K562 (cell line): ENCODE measurements around the gene LRFN3. TPM values are rescaled to one million over a fixed set of nuclear protein-coding genes. Genes with fewer than 3 reads are reported as not detected.

Experiments used
- ATAC-seq: fragments of 200-7000 bp; cut with Tn5 transposase; 3 replicates; pipeline ENCODE4 v1.9.1; 2020; ENCODE audit warnings: moderate library complexity
- Bru-seq: library from RNA; stranded (reverse); fragments of 400-500 nt; gene quantifications from one replicate; lab custom pipeline; 2021; lab: Mats Ljungman, UMichigan
- BruChase-seq, 2 experiments: library from RNA; stranded (reverse); fragments of 400-500 nt; gene quantifications; one replicate each; lab custom pipeline; 2021; lab: Mats Ljungman, UMichigan
- BruUV-seq: library from RNA; stranded (reverse); fragments of 400-500 nt; replicated peaks from 2 replicates; lab custom pipeline; 2021; lab: Mats Ljungman, UMichigan
- CTCF ChIA-PET: fragments of 300-600 bp; formaldehyde crosslinking; extraction: SDS; loops from one replicate; lab custom pipeline; 2021; ENCODE audit warnings: low intra/inter-chr PET ratio; lab: Yijun Ruan, JAX
- POLR2A ChIA-PET: fragments of 300-600, 350-650 bp; sonication (Branson Sonifier 250); formaldehyde crosslinking; extraction: SDS; loops from one replicate; lab custom pipeline; 2021; ENCODE audit warnings: antibody characterized with exemption, inconsistent platforms; lab: Yijun Ruan, JAX
- DNase-seq, 4 experiments: peaks; one replicate each; pipeline versions ENCODE4 v3.0.0 to v3.0.0-alpha.2; 2011 to 2018; ENCODE audit warnings: low spot score in 3 of 4, mixed read lengths in 3 of 4; ENCODE audit errors: extremely low read depth in 1 of 4
- FAIRE-seq: peaks from 2 replicates; lab custom pipeline; 2011; peaks lifted over from hg19 to GRCh38; lab: Jason Lieb, UNC
- H2AFZ ChIP-seq: 2 replicates; pipeline ENCODE4 v1.6.0; 2011; ENCODE audit warnings: low read depth, low read length, control low read depth, inconsistent platforms
- H3K27ac ChIP-seq: fragments of 200-600 bp; 3 replicates; pipeline ENCODE4 v1.8.0; 2011; ENCODE audit warnings: low read depth, mild to moderate bottlenecking, control low read depth, inconsistent platforms, low read length, moderate library complexity, mixed read lengths; ENCODE audit errors: extremely low read depth
- H3K27me3 ChIP-seq, 2 experiments: fragments of 300-600 bp in 1 of 2; 2 replicates in 1 of 2; 3 replicates in 1 of 2; pipeline versions ENCODE4 v1.6.0 to v1.8.0; 2011; ENCODE audit warnings: inconsistent platforms in 2 of 2, low read length in 2 of 2, mild to moderate bottlenecking in 1 of 2, mixed read lengths in 1 of 2, moderate library complexity in 1 of 2; ENCODE audit not compliant: control insufficient read depth in 2 of 2, insufficient read depth in 2 of 2
- H3K36me3 ChIP-seq: fragments of 300-600 bp; 3 replicates; pipeline ENCODE4 v1.8.0; 2011; ENCODE audit warnings: mild to moderate bottlenecking, low read length, inconsistent platforms; ENCODE audit not compliant: control insufficient read depth, insufficient read depth
- H3K4me1 ChIP-seq, 2 experiments: fragments of 200-600 bp in 1 of 2; replicated peaks in 1 of 2; 2 replicates in 1 of 2; 3 replicates in 1 of 2; pipeline versions ENCODE4 v1.5.1 to v1.8.0; 2011; ENCODE audit warnings: inconsistent platforms in 2 of 2, low read length in 2 of 2, mild to moderate bottlenecking in 1 of 2, mixed read lengths in 1 of 2, moderate library complexity in 1 of 2; ENCODE audit not compliant: control insufficient read depth in 2 of 2, insufficient read depth in 2 of 2
- H3K4me2 ChIP-seq: 2 replicates; pipeline ENCODE4 v1.6.1; 2011; ENCODE audit warnings: low read length, control low read depth, inconsistent platforms, mixed read lengths; ENCODE audit not compliant: insufficient read depth
- H3K4me3 ChIP-seq: fragments of 200-600 bp; sonication (generic), shearing (Covaris generic); 2 replicates; pipeline ENCODE4 v1.5.1; 2016; ENCODE audit warnings: control low read depth, inconsistent platforms
- H3K79me2 ChIP-seq: fragments of 200-600 bp; 3 replicates; pipeline ENCODE4 v1.8.0; 2011; ENCODE audit warnings: low read length, inconsistent platforms; ENCODE audit not compliant: control insufficient read depth, insufficient read depth
- H3K9ac ChIP-seq, 2 experiments: 2 replicates each; pipeline versions ENCODE4 v1.6.0 to v1.6.1; 2011; ENCODE audit warnings: low read depth in 2 of 2, low read length in 2 of 2, control low read depth in 1 of 2, inconsistent platforms in 1 of 2, mild to moderate bottlenecking in 1 of 2, mixed read lengths in 1 of 2; ENCODE audit not compliant: insufficient read depth in 1 of 2
- H3K9me1 ChIP-seq: one replicate; pipeline ENCODE4 v1.6.0; 2011; ENCODE audit warnings: inconsistent platforms, mild to moderate bottlenecking, low read length, moderate library complexity; ENCODE audit not compliant: control insufficient read depth, insufficient read depth
- H3K9me3 ChIP-seq: replicated peaks from 2 replicates; pipeline ENCODE4 v1.5.1; 2011; ENCODE audit warnings: low read depth, low read length, inconsistent platforms; ENCODE audit not compliant: control insufficient read depth, insufficient read depth
- H4K20me1 ChIP-seq: replicated peaks from 2 replicates; pipeline ENCODE4 v1.6.1; 2011; ENCODE audit warnings: low read length, inconsistent platforms, mixed read lengths; ENCODE audit not compliant: control insufficient read depth, insufficient read depth
- ELF1 ChIP-seq: fragments of 200-800 bp; sonication (Bioruptor generic); IDR thresholded peaks from 2 replicates; pipeline ENCODE4 v1.6.1; 2016; ENCODE audit warnings: missing genetic modification characterization, missing compliant biosample characterization
- HDAC1 ChIP-seq, 2 experiments: fragments of 450-650 bp; IDR thresholded peaks; 2 replicates each; pipeline ENCODE4 v1.6.1; 2016 to 2017; ENCODE audit warnings: inconsistent platforms in 1 of 2, mild to moderate bottlenecking in 1 of 2, moderate library complexity in 1 of 2
- NRF1 ChIP-seq, 2 experiments: fragments of 450-650 bp; IDR thresholded peaks in 1 of 2; conservative IDR thresholded peaks in 1 of 2; 2 replicates each; pipeline ENCODE4 v1.6.1; 2014; ENCODE audit warnings: mild to moderate bottlenecking in 2 of 2
- RUNX1 ChIP-seq: sonication (generic); IDR thresholded peaks from 2 replicates; pipeline ENCODE4 v1.6.1; 2016; ENCODE audit warnings: antibody characterized with exemption, low read depth
- TAF15 ChIP-seq: fragments of 200-400 bp; formaldehyde crosslinking; IDR thresholded peaks from 2 replicates; pipeline ENCODE4 v1.6.1; 2017; ENCODE audit warnings: mild to moderate bottlenecking, low read depth, low read length, moderate library complexity
- ZFP91 ChIP-seq: sonication (generic); formaldehyde crosslinking; IDR thresholded peaks from 2 replicates; pipeline ENCODE4 v1.8.0; 2022; ENCODE audit warnings: mild to moderate bottlenecking, missing genetic modification reagents
- ZNF175 ChIP-seq: fragments of 200-800 bp; sonication (Bioruptor generic); IDR thresholded peaks from 2 replicates; pipeline ENCODE4 v1.6.1; 2016; ENCODE audit warnings: low read depth, mild to moderate bottlenecking, missing genetic modification characterization, missing compliant biosample characterization
- WGBS: fragments of 100-300 bp; shearing (Covaris generic); methylation state at CpG from one replicate; pipeline ENCODE4 v1.1.6; 2016; ENCODE audit warnings: low coverage, mixed read lengths; ENCODE audit not compliant: insufficient coverage; ENCODE audit errors: missing lambda C conversion rate; 5-methylcytosine and 5-hydroxymethylcytosine counted together
- in situ Hi-C: fragments of 300-500 bp; cut with MboI; formaldehyde crosslinking; loops from 4 replicates; pipeline ENCODE4 v1.15.0; 2018; ENCODE audit warnings: inconsistent platforms, mixed read lengths
- intact Hi-C: fragments of 100-400 bp; cut with micrococcal nuclease; formaldehyde crosslinking; loops from 2 replicates; pipeline ENCODE4 v1.14.2; 2022
- long read RNA-seq, 3 experiments: library from polyadenylated mRNA in 2 of 3; library from RNA in 1 of 3; unstranded in 2 of 3; stranded (forward) in 1 of 3; transcript quantifications; one replicate each; pipeline ENCODE4 v2.0.0, GENCODE V29; 2019 to 2022
- polyA minus RNA-seq, 3 experiments: library from RNA; depleted of rRNA, polyadenylated mRNA; stranded (reverse); fragments of >200 nt; gene quantifications; 2 replicates each; pipeline ENCODE4 v1.2.3, GENCODE V29; 2011
- polyA plus RNA-seq, 8 experiments: library from polyadenylated mRNA; depleted of rRNA in 4 of 8; stranded (reverse) in 5 of 8; unstranded in 3 of 8; fragments of >200 nt; fragmentation: Nextera tagmentation in 2 of 8; fragmentation: Illumina TruSeq in 1 of 8; extraction: Ambion mirVana in 2 of 8; extraction: Trizol in 1 of 8; gene quantifications; 2 replicates each; pipeline versions ENCODE4 v1.2.1 to v1.2.3, GENCODE V29; 2011 to 2014; ENCODE audit warnings: inconsistent platforms in 1 of 8, missing spikeins in 1 of 8
- total RNA-seq, 7 experiments: library from RNA; depleted of rRNA in 6 of 7; stranded (reverse); fragments of >200 nt in 6 of 7; fragmentation: Illumina TruSeq in 2 of 7; extraction: Trizol in 2 of 7; gene quantifications; 2 replicates each; pipeline versions ENCODE4 v1.2.1 to v1.2.3, GENCODE V29; 2011 to 2021; ENCODE audit warnings: low replicate concordance in 1 of 7

LRFN3 gene
- total RNA-seq (2011; cell fraction: chromatin; rRNA removed; ENCODE audit: low replicate concordance) = 0.32 TPM in 1 of 2 replicates, not detected in the other
- total RNA-seq (2011; cell fraction: nucleolus; rRNA removed) = 0.26 and 0.50 TPM in 2 replicates
- total RNA-seq (2011; cell fraction: nucleoplasm; rRNA removed) = 0.15 and 0.23 TPM in 2 replicates
- total RNA-seq (2014; rRNA removed) (0.08 TPM in 1 of 2 replicates, not detected in the other), total RNA-seq (2014; rRNA removed; fragmentation: Illumina TruSeq; extraction: Trizol) (not detected in 2 replicates), total RNA-seq (2015; rRNA removed; fragmentation: Illumina TruSeq; extraction: Trizol) (not detected in 2 replicates), total RNA-seq (2021) (0.11 and 0.31 TPM in 2 replicates), polyA plus RNA-seq (2011; rRNA removed) (0.16 TPM in 1 of 2 replicates, not detected in the other), polyA plus RNA-seq (2014; fragmentation: Illumina TruSeq; extraction: Trizol) (0.03 and 0.19 TPM in 2 replicates), polyA plus RNA-seq (2014; fragmentation: Nextera tagmentation; extraction: Ambion mirVana) (not detected), polyA plus RNA-seq (2014; rRNA removed) (0.12 and 0.35 TPM in 2 replicates), polyA minus RNA-seq (2011; rRNA and poly(A)+ RNA removed) (0.04 and 0.06 TPM in 2 replicates), Bru-seq, nascent RNA (percentile 15 among the genes with signal in this experiment), BruChase-seq, experiment 1, labeled RNA remaining after a 2-hour chase (percentile 16 among the genes with signal in this experiment), BruChase-seq, experiment 2, labeled RNA remaining after a 6-hour chase (percentile 13 among the genes with signal in this experiment)
- polyA plus RNA-seq (2011; cell fraction: cytosol; rRNA removed) = 0.09 and 0.18 TPM in 2 replicates
- polyA plus RNA-seq (2011; cell fraction: nucleus; rRNA removed) = 0.17 and 0.20 TPM in 2 replicates
- polyA plus RNA-seq (2012) = 0.07 and 0.09 TPM in 2 replicates
- polyA minus RNA-seq (2011; cell fraction: cytosol; rRNA and poly(A)+ RNA removed) = not detected in 2 replicates
- 0.22 and 0.54 TPM in 2 replicates for polyA minus RNA-seq (2011; cell fraction: nucleus; rRNA and poly(A)+ RNA removed)
- long read RNA-seq, experiment 1, partial matches to known transcripts = 1 of 1 reads
- long read RNA-seq, experiment 1, other reads (novel, unspliced or antisense) = 0 of 1 reads
- long read RNA-seq, experiment 2, partial matches to known transcripts = 0 of 1 reads
- long read RNA-seq, experiment 2, other reads (novel, unspliced or antisense) = 0 of 1 reads
- long read RNA-seq, experiment 3 = 0 reads

- peak within 1 kb of the TSS; percentile 51 for H3K4me2 ChIP-seq
- intact Hi-C loops = loop anchor here (10.0 kb wide), 1 partner anchor 111 kb away; no protein-coding TSS in a partner anchor
- 5% methylated on average over 30 of the region's 68 CpGs for WGBS
- no peaks in the 10 kb centered on the region for H3K36me3 ChIP-seq
- TF ChIP-seq TAF15 (no peak), ZFP91 (peak; percentile 97), NRF1 (conservative IDR thresholded peaks at IDR 0.05 in 1 of 2, IDR thresholded peaks at IDR 0.05 in 1 of 2) (peak; percentile 35 to 44; a peak in 3 of 4 replicates), RUNX1 (no peak), HDAC1 (IDR thresholded peaks at IDR 0.05) (peak in 1 of 2 experiments; percentile 32; a peak in 1 of 4 replicates), ELF1 (tag) (no peak), ZNF175 (no peak)
- peak within 1 kb of the TSS in 1 of 2 experiments; percentile 17; a peak in 1 of 4 replicates for H3K9ac ChIP-seq
- H3K27ac ChIP-seq = no peak within 1 kb of the TSS
- BruUV-seq = no TSS peak
- FAIRE-seq (no peak), ATAC-seq (no peak), DNase-seq (peak; percentile 54 to 75 (median 68))
- H4K20me1 ChIP-seq = 0 out of 2 replicates have a peak, but pooled peaks cover 4% of the 10 kb centered on the region
- H2AFZ ChIP-seq = no peak within 1 kb of the TSS
- CTCF ChIA-PET = no interaction called here
- H3K4me1 ChIP-seq = peaks cover 2 to 29% of the 10 kb centered on the region in 2 experiments; a peak in 3 of 5 replicates
- no peaks in the 10 kb centered on the region for H3K9me1 ChIP-seq
- H3K9me3 ChIP-seq = no peaks in the 10 kb centered on the region
- in situ Hi-C loops = no loop called here
- POLR2A ChIA-PET = interaction anchor here (0.6 to 0.7 kb wide), 2 partner anchors 19 to 194 kb away, joined by 3 read pairs; partner anchors contain the start of gene IGFLR1
- H3K27me3 ChIP-seq = peaks cover 24 to 60% of the 10 kb centered on the region in 2 experiments
- H3K79me2 ChIP-seq = no peaks in the 10 kb centered on the region
- no peak within 1 kb of the TSS for H3K4me3 ChIP-seq
Observed at GRCh38 chr19:35935911-35936737, at the start of gene LRFN3. TSS of gene LRFN3 (plus strand) at chr19:35936374. CDS start at chr19:35939426, 3,052 bp downstream.
